Activated CD4-positive, alpha-beta T cell treated with anti-CD3 and anti-CD28 coated beads, Interleukin-2, amount 10 ng/mL, durations not matched to agents 7 days and 5 days (primary cell): ENCODE measurements around the gene KAZN. TPM values are rescaled to one million over a fixed set of nuclear protein-coding genes. Genes with fewer than 3 reads are reported as not detected.

Experiments
- CTCF ChIA-PET: fragments of 350-600 bp; sonication (Branson Sonifier 250); formaldehyde crosslinking; loops from one replicate; lab custom pipeline; 2021; ENCODE audit warnings: antibody characterized with exemption; lab: Charles Lee
- POLR2A ChIA-PET: fragments of 350-600 bp; sonication (Branson Sonifier 250); formaldehyde crosslinking; loops from one replicate; lab custom pipeline; 2021; ENCODE audit warnings: antibody characterized with exemption; lab: Charles Lee
- DNase-seq: peaks from one replicate; pipeline ENCODE4 v3.0.0-alpha.2; 2020
- H3K27ac Mint-ChIP-seq: one replicate; pipeline ENCODE4 v1.8.0; 2021; ENCODE audit warnings: mild to moderate bottlenecking, moderate library complexity, mixed read lengths
- H3K27me3 Mint-ChIP-seq: one replicate; pipeline ENCODE4 v1.8.0; 2021; ENCODE audit warnings: mixed read lengths
- H3K36me3 Mint-ChIP-seq: one replicate; pipeline ENCODE4 v1.8.0; 2021; ENCODE audit warnings: low read depth, mixed read lengths
- H3K4me1 Mint-ChIP-seq: one replicate; pipeline ENCODE4 v1.8.0; 2021; ENCODE audit warnings: mixed read lengths
- H3K4me3 Mint-ChIP-seq: one replicate; pipeline ENCODE4 v1.8.0; 2021; ENCODE audit warnings: mild to moderate bottlenecking, moderate library complexity, mixed read lengths
- H3K9me3 Mint-ChIP-seq: one replicate; pipeline ENCODE4 v1.8.0; 2021; ENCODE audit warnings: mixed read lengths
- total RNA-seq, 2 experiments: library from RNA; stranded (reverse); gene quantifications; one replicate each; pipeline ENCODE4 v1.2.3, GENCODE V29; 2021

Gene KAZN
- total RNA-seq, 2 experiments from 2014 or later = 0.21 to 0.22 TPM

DNA sequence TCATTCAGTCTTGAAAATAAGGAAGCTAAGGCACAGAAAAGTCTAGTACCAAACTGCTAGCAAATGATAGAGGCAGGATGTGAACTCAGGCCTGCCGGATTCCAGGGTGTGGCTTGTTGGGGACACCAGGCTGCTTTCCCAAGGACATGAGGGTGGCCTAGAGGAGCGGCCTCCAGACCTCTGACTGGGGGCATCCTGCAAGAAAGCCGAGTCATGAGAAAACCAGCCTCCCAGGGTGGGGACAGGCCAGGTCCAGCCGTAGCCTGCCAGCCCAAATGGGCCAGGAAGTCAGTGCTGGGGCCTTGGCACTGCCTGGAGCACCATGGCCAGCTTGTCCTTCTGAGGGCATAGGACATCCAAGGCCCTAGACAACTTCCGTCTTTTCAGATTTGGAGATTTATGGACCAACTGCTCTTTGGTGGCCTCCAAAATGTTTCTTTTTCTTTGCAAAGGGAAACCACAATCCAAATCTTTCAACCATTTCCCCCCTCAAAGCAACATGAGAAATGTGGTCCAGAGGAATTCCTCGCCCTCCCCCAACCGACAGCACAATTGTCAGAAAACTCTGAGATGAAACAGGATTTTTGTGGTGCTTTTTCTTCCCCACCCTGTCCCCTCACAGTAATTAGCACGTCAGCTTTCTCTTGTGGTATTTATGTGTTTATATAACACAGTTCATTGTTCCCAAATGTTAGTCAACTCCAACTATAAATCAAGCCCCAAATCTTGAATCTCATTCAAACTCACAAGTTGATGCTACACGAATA, 212.3 kb downstream of the KAZN start:
- peaks cover 1% of the 10 kb centered on the region for H3K36me3 Mint-ChIP-seq
- peaks cover 17% of the 10 kb centered on the region for H3K9me3 Mint-ChIP-seq
- no peak for DNase-seq
- no peak overlapping the region for H3K27ac Mint-ChIP-seq
- CTCF ChIA-PET = no interaction called here
- H3K4me1 Mint-ChIP-seq = no peaks in the 10 kb centered on the region
- H3K27me3 Mint-ChIP-seq = no peaks in the 10 kb centered on the region
- POLR2A ChIA-PET = no interaction called here
- no peak overlapping the region for H3K4me3 Mint-ChIP-seq

- H3K4me3 Mint-ChIP-seq = no peak overlapping the region
- ChIA-PET POLR2A (no interaction called here), CTCF (no interaction called here)
- no peak overlapping the region for H3K27ac Mint-ChIP-seq
- H3K36me3 Mint-ChIP-seq = peaks cover 1% of the 10 kb centered on the region
- DNase-seq = no peak
- H3K9me3 Mint-ChIP-seq = peaks cover 15% of the 10 kb centered on the region
- H3K4me1 Mint-ChIP-seq = no peaks in the 10 kb centered on the region
- H3K27me3 Mint-ChIP-seq = no peaks in the 10 kb centered on the region
Observed at GRCh38 chr1:14811573-14811972, 213.1 kb downstream of the KAZN start.

- CTCF ChIA-PET = no interaction called here
- DNase-seq = no peak
Observed at GRCh38 chr1:14812189-14812588, 213.7 kb downstream of the KAZN start.

GRCh38 chr1:14815175-14815877, 216.8 kb downstream of the KAZN start:
- H3K4me3 Mint-ChIP-seq = no peak overlapping the region
- no peak overlapping the region for H3K27ac Mint-ChIP-seq
- H3K9me3 Mint-ChIP-seq = no peaks in the 10 kb centered on the region
- no peaks in the 10 kb centered on the region for H3K4me1 Mint-ChIP-seq
- H3K27me3 Mint-ChIP-seq = no peaks in the 10 kb centered on the region
- POLR2A ChIA-PET = no interaction called here
- CTCF ChIA-PET = no interaction called here
- no peaks in the 10 kb centered on the region for H3K36me3 Mint-ChIP-seq
- DNase-seq = no peak

More at GRCh38 chr1:14812189-14812588, 213.7 kb downstream of the KAZN start:
- Mint-ChIP-seq H3K4me3 (no peak overlapping the region), H3K27me3 (no peaks in the 10 kb centered on the region), H3K36me3 (peaks cover 1% of the 10 kb centered on the region), H3K4me1 (no peaks in the 10 kb centered on the region), H3K9me3 (peaks cover 10% of the 10 kb centered on the region), H3K27ac (no peak overlapping the region)
- POLR2A ChIA-PET = no interaction called here

- Mint-ChIP-seq H3K27me3 (peaks cover 2% of the 10 kb centered on the region), H3K4me3 (no peak overlapping the region), H3K9me3 (no peaks in the 10 kb centered on the region), H3K27ac (no peak overlapping the region), H3K36me3 (no peaks in the 10 kb centered on the region), H3K4me1 (no peaks in the 10 kb centered on the region)
- ChIA-PET POLR2A (no interaction called here), CTCF (no interaction called here)
- no peak for DNase-seq
Observed at GRCh38 chr1:14817223-14818170, 219.0 kb downstream of the KAZN start.

DNA sequence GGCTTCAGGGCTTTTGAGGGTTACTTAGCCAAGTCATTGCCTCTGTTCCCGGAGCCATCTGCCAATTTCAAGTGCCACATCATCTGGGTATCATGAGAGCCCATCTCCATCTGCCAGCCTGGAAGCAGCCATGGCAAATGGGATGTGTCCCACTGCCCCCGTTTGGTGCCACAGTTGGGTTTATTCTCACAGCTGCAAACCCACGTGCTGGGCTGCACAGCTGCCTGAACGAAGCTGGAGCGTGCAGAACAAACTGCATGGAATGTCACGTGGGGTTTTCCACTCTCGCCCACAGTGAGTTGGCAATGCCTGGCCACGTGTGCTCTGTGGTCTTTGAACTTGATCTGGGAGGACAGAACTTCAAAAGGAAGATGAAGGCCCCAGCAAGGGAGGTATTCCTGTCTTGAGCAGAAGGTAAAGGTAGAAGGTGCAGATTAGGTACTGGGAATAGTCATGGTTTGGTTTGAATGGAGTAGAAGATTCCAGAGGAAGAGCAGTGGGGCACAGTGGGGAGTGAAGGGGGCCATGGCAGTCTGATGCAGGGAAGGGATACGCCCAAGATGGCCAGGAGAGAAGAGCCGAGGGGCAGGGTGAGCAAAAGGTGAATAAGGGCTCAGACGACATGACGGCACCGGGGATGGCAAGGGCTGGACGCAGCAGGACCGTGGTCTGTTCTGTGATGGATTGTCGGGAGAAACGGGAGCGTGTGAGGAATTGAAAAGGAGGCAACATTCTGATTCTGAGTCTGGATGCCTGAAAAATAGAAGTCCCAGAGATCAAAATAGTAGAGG, 222.0 kb downstream of the KAZN start:
- Mint-ChIP-seq H3K4me1 (no peaks in the 10 kb centered on the region), H3K9me3 (no peaks in the 10 kb centered on the region), H3K27ac (no peak overlapping the region), H3K36me3 (no peaks in the 10 kb centered on the region), H3K27me3 (peaks cover 2% of the 10 kb centered on the region), H3K4me3 (no peak overlapping the region)
- POLR2A ChIA-PET = no interaction called here
- DNase-seq = no peak
- CTCF ChIA-PET = no interaction called here

DNA sequence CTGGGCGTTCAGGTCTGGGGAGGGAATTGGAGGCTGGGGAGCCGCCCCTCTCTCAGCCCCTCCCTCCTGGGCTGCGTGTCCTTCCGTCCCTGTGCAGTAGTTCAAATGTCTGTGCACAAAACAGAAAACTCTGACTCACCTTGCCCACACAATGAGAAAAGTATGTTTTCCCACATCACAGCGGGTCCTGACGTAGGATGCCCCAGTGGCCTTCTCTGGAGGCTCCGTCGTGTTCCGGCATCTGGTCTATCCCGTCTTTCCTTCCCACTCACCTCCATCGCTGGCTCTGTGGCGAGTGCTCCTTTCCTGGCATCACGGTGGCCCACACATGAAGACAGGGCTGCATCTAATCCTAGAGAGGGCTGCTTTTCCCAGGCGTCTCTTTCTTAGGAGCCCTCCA, 224.0 kb downstream of the KAZN start:
- CTCF ChIA-PET = no interaction called here
- Mint-ChIP-seq H3K4me1 (no peaks in the 10 kb centered on the region), H3K27me3 (peaks cover 2% of the 10 kb centered on the region)

DNA sequence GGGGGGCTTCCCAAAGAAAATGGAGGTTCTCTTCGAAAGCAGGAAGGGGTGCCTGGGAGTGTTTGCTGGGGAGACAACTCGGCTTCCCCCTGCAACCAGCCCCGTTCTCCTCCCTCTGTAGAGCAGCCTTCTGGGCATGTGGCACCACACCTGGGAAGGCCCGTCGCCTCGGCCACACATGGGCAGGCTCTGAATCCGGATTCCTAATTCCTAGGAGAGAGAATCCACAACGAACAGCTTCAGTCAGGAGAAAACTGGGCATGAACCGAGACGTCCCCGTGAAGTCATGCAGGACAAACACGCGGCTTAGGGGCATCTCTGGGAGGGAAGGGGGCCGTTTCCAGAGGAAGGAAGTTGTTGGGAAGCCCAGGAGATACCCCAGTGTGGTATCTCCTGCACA, 224.5 kb downstream of the KAZN start:
- CTCF ChIA-PET = no interaction called here
- H3K36me3 Mint-ChIP-seq = no peaks in the 10 kb centered on the region
- peaks cover 2% of the 10 kb centered on the region for H3K27me3 Mint-ChIP-seq
- POLR2A ChIA-PET = no interaction called here
- H3K4me1 Mint-ChIP-seq = no peaks in the 10 kb centered on the region
- no peak overlapping the region for H3K27ac Mint-ChIP-seq
- no peak for DNase-seq
- H3K4me3 Mint-ChIP-seq = no peak overlapping the region
- no peaks in the 10 kb centered on the region for H3K9me3 Mint-ChIP-seq

More for the DNA sequence above, 224.0 kb downstream of the KAZN start:
- DNase-seq = no peak
- no peak overlapping the region for H3K27ac Mint-ChIP-seq
- H3K4me3 Mint-ChIP-seq = no peak overlapping the region
- no peaks in the 10 kb centered on the region for H3K36me3 Mint-ChIP-seq
- no peaks in the 10 kb centered on the region for H3K9me3 Mint-ChIP-seq
- POLR2A ChIA-PET = no interaction called here

- Mint-ChIP-seq H3K4me1 (no peaks in the 10 kb centered on the region), H3K27me3 (peaks cover 2% of the 10 kb centered on the region), H3K36me3 (no peaks in the 10 kb centered on the region), H3K9me3 (no peaks in the 10 kb centered on the region), H3K4me3 (no peak overlapping the region), H3K27ac (no peak overlapping the region)
- CTCF ChIA-PET = no interaction called here
- POLR2A ChIA-PET = no interaction called here
- DNase-seq = no peak
Observed at GRCh38 chr1:14824314-14824915, 225.9 kb downstream of the KAZN start.

DNA sequence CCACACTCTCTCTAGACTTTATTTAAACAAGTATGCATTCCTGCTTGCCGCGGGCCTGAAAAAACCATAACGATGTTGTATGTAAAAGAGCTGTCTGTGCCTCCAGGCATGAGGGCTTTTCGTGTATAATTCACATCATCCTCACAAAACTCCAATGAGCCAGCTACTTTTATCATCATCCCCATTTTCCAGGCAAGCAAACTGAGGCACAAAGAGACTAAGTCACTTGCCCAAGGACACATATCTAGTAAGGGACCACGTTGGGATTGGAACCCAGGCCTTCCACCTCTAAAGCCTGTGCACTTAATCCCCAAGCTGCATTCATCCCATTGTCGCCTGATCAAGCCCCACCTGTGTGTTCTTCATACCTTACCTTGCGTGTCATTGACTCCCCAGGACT, 226.9 kb downstream of the KAZN start:
- Mint-ChIP-seq H3K4me1 (no peaks in the 10 kb centered on the region), H3K9me3 (no peaks in the 10 kb centered on the region)

GRCh38 chr1:14826172-14826636, 227.7 kb downstream of the KAZN start:
- H3K4me3 Mint-ChIP-seq = no peak overlapping the region
- no peaks in the 10 kb centered on the region for H3K27me3 Mint-ChIP-seq
- DNase-seq = no peak
- H3K4me1 Mint-ChIP-seq = no peaks in the 10 kb centered on the region
- H3K9me3 Mint-ChIP-seq = no peaks in the 10 kb centered on the region
- POLR2A ChIA-PET = no interaction called here
- CTCF ChIA-PET = no interaction called here
- no peak overlapping the region for H3K27ac Mint-ChIP-seq
- H3K36me3 Mint-ChIP-seq = no peaks in the 10 kb centered on the region

More for the DNA sequence above, 226.9 kb downstream of the KAZN start:
- Mint-ChIP-seq H3K36me3 (no peaks in the 10 kb centered on the region), H3K27ac (no peak overlapping the region), H3K4me3 (no peak overlapping the region), H3K27me3 (peaks cover 2% of the 10 kb centered on the region)
- ChIA-PET POLR2A (no interaction called here), CTCF (no interaction called here)
- no peak for DNase-seq
